GM21529 (cell line): ENCODE results near the gene SMIM3.

Experiments used
- ATAC-seq: cut with Tn5 transposase; IDR thresholded peaks from one replicate; pipeline ENCODE4 v1.9.1; 2021; ENCODE audit not compliant: unreplicated experiment

SMIM3 gene

DNA sequence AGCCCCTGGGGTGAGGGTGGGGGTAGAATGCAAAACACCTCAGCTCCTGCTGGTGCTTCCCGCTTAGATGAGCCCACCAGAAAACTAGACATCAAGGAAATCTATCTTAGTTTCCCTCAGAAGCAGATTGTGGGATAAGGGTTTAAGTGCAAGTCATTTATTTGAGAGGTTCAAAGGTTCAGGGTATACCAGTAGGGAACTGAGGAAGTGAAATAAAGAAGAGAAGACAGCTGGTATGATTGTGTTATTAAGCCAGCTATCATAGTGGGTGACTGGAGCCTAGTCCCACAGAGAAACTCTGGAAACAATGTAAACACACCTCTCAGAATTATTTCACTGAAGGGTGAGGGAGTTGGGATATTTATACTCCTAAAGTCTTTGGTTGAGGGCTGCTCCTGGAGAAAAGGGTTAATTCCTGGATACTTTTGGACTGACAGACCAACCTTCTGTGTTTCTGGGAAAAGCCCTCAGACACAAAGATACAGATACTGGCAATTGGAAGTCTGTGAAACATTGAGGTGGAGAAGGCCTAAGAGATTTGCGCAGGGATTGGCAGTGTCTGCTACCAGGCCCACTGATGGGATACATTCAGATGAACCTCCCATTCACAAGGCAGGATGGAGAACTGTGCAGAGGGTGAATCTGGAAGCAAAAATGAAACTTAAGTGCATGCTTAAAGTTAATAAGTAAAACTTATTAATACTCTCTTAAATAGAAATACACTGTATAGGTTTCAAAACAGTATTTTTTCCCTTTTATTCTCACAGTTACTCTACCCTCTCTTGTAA lies 13.4 kb upstream of the SMIM3 start:
- ATAC-seq = no peak

DNA sequence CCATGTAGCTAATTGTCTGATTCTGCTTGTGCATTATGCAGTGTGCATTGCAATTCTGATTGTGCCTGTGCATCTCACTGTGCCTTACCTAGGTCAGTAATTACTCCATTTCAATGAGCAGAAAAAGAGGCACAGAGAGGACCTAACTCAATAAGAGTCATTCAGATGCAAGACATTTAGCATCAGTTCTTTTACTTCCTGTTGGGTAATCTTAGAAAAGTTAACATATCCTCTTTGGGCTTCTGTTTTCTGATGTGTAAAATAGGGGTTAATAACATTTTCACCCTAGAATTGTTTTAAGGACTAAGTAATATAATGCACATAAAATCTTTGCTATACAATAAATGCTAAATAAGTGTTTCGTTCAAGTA lies 12.8 kb upstream of the SMIM3 start:
- ATAC-seq = no peak

DNA sequence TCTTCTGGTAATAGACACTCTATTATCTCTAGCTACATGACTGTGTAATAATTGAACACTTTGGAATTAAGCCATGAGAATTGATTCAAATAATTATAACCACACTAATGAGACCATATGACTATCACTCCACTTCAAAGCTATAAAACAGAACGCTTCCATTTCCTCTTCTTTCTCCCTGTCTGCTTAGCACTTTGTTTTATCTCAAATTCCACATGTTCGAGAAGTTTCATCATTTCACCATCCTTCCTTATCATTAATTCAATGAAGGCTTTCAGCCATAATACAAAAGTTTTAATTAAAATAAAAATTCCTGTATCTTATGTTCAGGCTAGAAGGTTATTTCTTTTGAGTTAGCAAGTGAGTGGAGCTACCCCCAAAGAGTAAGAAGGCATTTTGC lies 12.3 kb upstream of the SMIM3 start:
- no peak for ATAC-seq

DNA sequence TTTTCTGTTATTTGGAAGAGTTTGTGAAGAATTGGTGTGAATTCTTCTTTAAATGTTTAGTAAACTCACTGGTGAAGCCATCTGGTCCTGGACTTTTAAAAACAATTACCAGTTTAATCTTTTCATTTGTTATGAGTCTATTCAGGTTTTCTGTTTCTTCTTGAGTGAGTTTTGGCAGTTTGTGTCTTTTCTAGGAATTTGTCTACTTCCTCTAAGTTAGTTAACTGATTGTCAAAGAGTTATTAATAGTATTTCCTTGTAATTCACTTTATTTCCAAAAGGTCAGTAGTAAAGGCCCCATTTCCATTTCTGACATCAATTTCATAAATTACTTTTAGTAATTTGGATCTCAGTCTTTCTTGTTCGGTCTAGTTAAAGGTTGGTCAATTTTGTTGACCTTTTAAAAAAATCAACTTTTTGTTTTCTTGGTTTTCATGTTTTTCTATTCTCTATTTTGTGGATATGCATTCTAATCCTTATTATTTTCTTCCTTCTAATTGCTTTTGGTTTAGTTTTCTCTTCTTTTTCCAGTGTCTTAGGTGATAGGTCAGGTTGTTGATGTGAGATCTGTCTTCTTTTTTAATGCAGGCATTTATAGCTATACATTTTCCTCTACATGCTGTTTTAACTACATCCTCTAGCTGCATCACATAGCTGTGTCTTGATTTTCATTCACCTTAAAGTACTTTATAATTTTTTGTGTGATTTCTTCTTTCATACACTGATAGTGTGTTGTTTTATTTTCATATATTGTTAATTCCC lies 7.3 kb upstream of the SMIM3 start:
- ATAC-seq = no peak

DNA sequence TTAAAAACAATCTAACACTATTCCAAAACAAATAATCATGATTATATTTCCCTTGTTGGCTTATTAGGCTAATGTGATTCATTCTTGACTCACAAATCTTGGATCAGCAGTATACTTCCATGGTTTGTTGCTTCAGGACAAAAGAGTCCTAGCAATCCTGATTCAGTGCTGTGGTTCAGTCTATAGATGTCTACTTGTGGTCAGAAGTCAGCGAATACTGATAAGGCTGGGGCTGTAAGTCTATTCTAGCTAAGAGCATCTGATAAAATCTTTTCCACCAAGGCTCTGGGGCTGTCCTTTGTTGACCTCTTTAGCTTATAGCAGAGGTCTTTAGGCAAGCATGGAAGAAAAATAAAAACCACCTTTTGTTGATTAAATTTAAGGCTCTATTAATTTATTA lies 4.4 kb upstream of the SMIM3 start:
- no peak for ATAC-seq

DNA sequence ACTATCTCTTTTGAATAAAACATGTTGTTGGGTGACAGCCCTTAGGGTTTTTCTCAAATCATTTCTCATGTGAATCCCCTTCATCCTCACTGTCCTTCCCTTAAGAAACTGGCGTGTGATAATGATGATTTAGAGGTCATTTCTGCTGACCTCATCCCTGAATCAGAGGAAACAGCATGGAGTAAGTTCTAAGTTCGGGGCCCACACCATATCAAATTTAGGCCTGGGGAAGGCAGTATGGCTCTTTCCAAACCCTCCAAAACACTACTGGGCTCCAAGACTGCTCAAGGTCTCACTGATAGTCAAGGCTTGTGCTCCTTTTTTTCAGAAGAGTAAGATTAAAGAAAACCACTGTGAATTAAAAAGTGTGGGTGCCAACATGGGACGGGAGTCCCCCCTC lies 872 bp upstream of the SMIM3 start:
- no peak for ATAC-seq

DNA sequence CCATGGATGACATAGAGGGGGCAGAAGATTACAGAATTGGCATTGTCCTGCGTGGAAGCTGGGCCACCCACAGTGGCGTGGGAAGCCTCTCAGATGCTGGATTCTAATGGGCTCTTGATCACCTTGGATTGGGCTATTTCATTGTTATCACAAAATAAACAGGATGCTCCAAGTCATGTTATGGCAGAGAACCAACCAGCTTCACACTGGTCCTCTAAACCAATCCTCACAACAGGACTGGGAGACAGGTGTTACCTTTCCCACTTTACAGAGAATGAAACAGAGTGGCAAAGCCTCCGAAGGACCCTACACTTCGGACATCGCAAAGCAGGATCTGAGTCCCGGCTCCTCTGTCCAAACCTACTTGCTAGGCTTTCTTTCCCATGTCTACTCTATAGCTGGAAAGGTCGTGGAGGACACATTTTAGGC lies 455 bp upstream of the SMIM3 start:
- ATAC-seq = no peak

DNA sequence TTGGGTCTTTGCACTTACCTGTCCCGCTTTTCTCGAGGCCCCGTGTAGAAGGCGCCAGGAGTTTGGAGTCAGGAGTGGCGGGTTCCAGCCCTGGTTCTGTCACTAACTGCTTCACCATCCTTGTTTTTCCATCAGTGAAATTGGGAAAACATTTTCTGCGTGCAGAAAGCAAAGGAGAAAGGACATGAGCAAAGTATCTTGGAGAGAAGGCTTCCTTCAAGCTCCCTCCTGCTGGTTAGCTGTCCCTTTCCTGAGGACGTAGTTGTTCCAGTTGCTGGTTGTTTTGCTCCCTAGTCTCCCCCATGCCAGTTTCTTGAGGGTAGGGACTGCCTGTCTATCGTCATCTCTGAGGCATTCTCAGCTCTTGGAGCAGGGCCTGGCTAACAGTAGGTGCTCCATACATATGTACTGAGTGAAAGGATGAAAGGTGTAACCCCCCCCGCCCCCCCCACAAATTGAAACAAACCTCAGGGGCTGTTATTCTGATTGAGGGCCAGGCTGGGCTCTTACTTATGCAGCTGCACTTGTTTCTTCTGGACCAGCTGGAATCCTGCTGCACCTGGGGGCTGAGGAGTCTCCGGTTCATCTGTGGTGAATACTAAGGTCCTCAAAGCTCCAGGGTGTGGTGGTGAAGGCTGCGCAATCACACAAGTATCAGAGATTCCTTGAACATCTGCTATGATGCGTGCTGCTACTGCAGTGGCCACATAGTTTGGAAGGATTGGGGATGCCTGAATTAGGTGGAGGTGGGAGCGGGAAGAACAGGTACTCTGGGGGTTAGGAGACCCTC lies 1.0 kb downstream of the SMIM3 start:
- ATAC-seq = no peak

DNA sequence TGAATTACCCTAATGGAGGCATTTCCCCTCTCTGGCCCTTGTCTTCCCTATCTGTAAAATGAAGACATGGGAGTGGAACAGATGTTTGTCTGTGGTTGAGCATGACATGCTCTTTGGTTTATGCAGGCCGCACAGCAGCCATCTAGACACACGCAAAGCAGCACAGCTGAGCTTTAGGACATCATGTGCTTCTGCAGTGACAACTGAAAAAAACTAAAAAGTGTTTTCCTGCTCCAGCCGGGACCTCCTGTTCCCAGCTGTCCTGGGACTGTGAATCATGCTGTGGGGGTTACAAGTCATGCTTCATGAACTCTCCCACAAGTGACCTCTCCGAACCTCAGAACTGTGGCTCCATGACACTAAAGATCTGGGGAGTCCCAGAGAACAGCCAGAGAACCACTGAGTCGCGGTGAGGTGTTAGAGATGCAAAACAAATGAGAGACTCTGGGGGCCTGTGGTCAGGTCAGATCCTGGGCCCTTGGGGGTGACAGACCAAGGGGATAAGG lies 1.7 kb downstream of the SMIM3 start:
- ATAC-seq = peak; percentile 58

DNA sequence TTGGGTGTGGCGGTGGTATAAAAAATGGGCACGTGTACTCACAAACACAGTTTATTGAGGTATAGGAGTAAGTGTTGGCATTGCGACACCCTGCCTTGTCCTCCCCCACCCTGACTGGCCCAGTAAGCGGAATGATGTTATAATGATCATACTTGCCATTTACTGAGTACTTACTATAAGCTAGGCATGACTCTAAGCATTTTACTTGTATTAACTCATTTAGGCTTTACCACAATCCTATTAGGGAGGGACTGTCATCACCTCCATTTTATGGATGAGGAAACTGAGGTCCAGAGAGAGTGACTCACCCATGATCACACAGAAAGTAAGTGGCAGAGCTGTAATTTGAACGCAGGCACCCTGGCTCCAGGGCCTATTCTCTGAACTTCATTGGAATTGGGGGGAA lies 2.3 kb downstream of the SMIM3 start:
- no peak for ATAC-seq

DNA sequence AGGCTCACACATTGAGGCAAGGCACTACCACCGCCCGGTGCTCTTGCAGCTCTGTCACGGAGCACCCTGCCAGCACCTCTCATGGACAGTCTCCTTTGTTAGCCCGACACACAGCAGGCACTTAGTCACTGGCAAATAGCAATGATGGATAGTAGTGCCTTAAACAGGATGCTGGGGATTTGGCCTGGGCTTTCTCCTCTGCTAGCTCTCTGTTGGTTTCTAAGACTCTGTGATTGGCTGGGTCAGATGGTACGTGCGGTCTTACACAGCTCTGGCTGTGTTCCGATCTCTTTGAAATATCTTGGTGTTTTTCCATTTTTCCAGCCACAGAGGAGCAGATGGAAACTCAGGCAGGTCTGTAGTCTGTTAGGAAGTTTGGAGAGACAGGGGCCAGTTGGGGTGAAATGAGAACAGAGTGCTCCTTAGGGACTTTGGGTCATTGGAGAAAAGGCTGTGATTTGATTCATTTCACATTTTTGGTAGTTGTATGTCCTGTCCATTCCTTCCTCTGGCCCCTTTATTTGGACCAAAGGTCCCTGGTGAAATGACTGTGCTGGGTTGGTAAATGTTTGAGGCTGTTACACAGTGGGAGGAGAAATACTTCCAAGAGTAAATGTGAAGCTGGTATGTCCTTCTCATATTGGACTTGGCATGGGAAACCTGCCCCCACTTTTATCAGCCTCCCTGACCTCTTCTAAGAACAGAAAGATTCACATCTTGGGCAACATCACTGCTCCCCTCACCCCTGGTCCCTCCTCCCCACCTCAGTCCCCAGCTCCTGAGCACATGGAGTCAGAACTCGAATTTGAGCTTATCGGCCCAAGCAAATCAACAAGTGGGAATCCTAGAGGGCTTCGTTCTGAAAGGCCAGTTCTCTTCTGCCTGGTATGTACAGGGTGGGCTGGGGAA lies 3.4 kb downstream of the SMIM3 start:
- no peak for ATAC-seq

DNA sequence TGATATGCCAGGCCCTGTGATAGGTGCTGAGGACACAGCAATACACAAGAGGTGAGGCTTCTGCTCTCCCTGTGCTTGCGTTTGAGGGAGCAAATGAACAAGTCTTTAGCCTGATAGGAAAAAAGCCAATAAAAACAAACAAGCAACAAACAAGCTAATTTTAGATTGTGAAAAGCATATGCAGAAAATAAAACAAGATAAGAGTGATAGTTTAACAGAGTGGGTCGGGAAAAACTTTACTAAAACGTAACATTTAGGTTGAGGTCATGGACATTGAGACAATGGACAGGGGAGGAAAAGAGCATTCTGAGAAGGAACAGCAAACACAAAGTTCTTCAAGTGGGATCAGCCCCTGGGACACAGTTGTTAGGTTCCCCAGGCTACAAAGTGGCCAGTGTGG lies 4.3 kb downstream of the SMIM3 start:
- no peak for ATAC-seq

DNA sequence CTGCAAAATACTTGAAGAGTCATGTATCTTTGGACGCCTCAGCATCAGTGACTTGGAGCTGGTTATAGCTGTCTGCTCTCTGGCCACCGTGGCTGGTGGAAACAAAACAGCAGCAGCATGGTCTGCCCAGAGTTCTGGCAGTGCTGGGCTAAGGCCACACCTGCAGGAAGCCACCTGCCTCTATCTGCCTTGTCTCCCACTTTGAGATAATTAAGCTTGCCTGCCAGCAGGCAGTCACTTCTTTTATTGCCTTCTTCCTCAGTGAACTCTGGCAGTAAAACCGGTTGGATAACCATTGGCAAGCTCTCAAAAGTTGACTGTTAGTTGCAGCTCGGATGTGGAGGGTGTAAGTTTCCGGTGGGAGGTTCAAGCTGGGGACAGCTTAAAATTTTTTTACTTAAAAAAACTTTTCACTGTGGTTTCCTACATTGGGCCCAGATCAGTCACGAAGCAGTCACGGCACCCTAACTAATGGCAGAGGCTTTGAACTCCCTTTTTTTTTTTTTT lies 4.9 kb downstream of the SMIM3 start:
- ATAC-seq = peak; percentile 35

DNA sequence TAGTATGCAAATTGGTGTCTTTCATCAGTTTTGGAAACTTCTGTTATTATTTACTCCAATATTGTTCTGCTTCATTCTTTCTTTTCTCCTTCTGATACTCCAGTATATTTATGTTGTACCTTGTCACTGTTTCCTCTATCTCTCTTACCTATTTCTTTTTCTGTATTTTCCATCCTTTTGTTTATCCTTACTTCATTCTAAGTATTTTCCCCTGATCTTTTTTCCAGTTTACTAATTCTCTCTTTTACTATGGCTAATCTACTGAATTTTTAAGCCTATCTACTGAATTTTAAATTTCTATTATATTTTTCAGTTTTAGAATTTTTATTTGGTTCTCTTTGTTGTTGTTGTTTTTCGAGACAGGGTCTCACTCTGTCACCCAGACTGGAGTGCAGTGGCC lies 7.4 kb downstream of the SMIM3 start:
- no peak for ATAC-seq

DNA sequence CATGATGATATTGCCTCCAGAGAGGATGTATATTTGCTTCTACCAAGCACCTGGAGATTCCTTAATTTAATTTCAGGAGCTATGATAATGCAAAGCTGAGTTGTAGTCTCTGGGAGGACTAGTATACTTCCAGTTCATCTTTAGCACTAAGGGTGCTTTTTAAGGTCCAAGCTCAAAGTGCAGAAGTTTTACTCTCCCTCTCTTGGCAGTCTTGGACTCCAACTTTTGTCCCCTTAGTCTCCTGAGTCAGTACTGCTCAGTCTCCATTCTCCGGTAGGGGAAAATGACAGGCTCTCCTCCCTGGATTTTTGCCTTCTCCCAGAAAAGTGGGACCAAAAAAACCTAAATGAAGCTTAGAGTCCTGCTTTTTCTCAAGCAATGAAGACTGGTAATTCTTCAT lies 8.3 kb downstream of the SMIM3 start:
- no peak for ATAC-seq

DNA sequence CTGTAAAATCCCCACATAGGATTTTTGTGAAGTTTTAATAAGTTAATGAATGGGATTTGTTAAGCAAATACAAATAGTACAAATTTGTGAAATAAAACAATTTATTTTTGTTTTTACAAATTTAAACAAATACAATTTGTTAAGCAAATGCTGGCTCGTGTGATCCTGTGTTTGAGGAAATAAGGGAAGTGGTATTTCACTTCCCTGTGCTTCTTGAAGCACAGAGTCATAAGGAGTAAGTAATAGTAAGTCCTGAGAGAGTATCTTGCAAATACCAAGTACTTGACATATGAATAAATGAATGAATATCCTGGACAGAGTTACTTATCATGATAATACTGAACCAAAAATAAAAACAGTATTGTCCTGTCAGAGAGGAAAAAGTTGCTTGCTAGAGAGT lies 9.1 kb downstream of the SMIM3 start:
- no peak for ATAC-seq

DNA sequence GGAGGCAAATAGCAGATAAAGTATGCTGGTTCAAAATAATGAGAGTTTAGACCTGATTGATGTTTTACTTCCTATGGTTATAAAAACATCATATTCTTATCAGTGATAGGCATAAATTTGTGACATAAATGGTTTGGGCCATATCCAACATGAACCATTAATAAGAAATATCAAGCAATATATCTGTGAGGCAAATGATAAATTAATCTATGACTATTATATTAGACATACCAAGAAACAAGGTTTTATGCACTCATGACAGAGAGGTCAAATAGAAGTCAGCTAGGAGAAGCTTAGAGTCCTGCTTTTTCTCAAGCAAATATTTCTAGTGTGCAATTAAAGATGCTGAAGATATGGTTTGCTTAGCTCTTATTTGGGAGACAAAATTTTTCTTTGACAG lies 10.4 kb downstream of the SMIM3 start:
- no peak for ATAC-seq

DNA sequence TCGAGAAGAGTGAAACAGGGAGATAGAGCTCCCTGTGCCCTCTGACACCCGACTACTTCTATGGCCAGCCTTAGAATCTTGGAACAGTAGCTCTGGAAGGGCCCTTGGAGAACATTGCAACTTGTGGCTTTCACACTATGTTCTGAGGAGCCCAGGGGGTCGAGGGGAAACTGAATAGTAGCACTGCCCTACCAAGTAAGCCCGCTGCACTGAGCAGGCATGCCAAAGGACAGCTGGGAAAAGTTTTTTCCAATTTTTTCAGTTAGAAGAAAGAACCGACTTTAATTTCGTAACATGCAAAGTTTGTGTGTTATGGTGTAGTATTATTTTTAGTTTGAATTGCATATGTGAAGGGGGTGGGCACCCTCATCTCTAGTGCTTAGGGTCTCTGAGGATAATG lies 10.9 kb downstream of the SMIM3 start:
- no peak for ATAC-seq

DNA sequence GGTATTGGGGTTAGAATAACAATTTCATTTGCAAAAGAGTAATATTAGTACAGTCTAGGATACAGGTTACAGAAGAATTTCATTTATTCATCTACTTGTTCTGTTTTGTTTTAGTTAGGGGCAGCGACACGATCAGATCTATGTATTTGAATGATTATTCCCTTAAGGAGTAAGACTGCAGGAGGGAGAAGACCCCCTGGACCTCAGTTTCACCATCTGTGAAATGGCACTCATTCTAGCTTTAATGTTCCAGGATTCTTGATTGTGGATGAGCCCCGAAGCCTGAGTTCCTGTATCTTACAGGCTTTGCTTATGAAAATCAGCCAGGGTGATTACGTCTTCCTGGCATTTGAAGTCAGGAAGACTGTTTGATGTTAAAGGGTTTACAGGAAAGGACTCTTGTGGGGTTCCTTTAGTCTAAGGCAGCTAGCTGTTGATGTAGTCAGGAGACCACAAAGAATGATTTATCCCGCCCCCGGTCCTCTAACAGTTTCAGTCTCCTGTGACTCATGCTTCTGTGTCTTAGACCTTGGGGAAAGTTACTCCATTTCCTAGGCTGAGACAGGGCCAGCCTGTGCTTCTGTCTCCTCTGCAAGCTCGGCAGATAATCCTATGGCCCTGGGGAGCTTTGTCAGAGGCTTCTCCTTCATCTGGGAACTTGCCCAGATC lies 11.5 kb downstream of the SMIM3 start:
- ATAC-seq = peak; percentile 97

DNA sequence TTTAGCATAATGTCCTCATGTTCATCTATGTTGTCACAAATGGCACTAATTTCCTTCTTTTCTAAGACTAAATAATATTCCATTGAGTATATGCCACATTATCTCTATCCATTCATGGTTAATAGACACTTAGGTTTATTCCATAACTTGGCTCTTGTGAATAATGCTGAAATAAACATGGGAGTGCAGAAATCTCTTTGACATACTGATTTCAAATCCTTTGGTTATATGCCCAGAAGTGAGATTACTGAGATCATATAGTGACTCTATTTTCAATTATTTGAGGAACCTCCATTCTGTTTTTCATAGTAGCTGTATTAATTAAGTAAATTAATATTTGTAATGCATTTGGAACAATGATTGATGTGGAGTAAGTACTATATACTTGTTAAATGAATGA lies 13.0 kb downstream of the SMIM3 start:
- no peak for ATAC-seq
